Neural progenitor cell (in vitro differentiated cells): ENCODE data around the gene NPPC. TPM values are rescaled to one million over a fixed set of nuclear protein-coding genes. Genes with fewer than 3 reads are reported as not detected.

Experiments
- DNase-seq: peaks from one replicate; pipeline ENCODE4 v3.0.0-alpha.2; 2016; ENCODE audit warnings: low spot score
- H2AFZ ChIP-seq: fragments of 200-600 bp; sonication (generic); replicated peaks from 2 replicates; pipeline ENCODE4 v1.6.1; 2016; ENCODE audit warnings: antibody characterized with exemption
- H3F3A ChIP-seq: fragments of 200-600 bp; sonication (generic); 2 replicates; pipeline ENCODE4 v1.6.1; 2016; ENCODE audit warnings: antibody characterized with exemption, low read depth
- H3K27ac ChIP-seq: fragments of 200-600 bp; sonication (generic); 2 replicates; pipeline ENCODE4 v1.5.1; 2016; ENCODE audit warnings: mild to moderate bottlenecking
- H3K27me3 ChIP-seq: fragments of 200-600 bp; sonication (generic); 2 replicates; pipeline ENCODE4 v1.6.1; 2016; ENCODE audit warnings: mild to moderate bottlenecking, moderate library complexity
- H3K36me3 ChIP-seq: fragments of 200-600 bp; sonication (generic); 2 replicates; pipeline ENCODE4 v1.5.1; 2016
- H3K4me1 ChIP-seq: fragments of 200-600 bp; sonication (generic); 2 replicates; pipeline ENCODE4 v1.6.1; 2016; ENCODE audit warnings: mixed run types
- H3K4me2 ChIP-seq: fragments of 200-600 bp; sonication (generic); 2 replicates; pipeline ENCODE4 v1.6.1; 2016
- H3K4me3 ChIP-seq: fragments of 200-600 bp; sonication (generic); 2 replicates; pipeline ENCODE4 v1.5.1; 2016
- H3K79me2 ChIP-seq: fragments of 200-600 bp; sonication (generic); 2 replicates; pipeline ENCODE4 v1.6.1; 2016; ENCODE audit warnings: low read depth
- H3K9ac ChIP-seq: fragments of 200-600 bp; sonication (generic); 2 replicates; pipeline ENCODE4 v1.6.1; 2016
- H3K9me3 ChIP-seq: fragments of 200-600 bp; sonication (generic); 2 replicates; pipeline ENCODE4 v1.5.1; 2016; ENCODE audit warnings: low read depth
- H4K20me1 ChIP-seq: fragments of 200-600 bp; sonication (generic); 2 replicates; pipeline ENCODE4 v1.6.1; 2016; ENCODE audit warnings: low read depth
- H3K27ac Mint-ChIP-seq: 3 replicates; pipeline ENCODE4 v1.8.0; 2021; ENCODE audit warnings: mixed read lengths
- H3K27me3 Mint-ChIP-seq: 2 replicates; pipeline ENCODE4 v1.8.0; 2022; ENCODE audit warnings: low read depth, mild to moderate bottlenecking, inconsistent platforms, moderate library complexity, mixed read lengths; ENCODE audit not compliant: insufficient read depth
- H3K36me3 Mint-ChIP-seq: 3 replicates; pipeline ENCODE4 v1.8.0; 2021; ENCODE audit warnings: mixed read lengths
- H3K4me1 Mint-ChIP-seq: 3 replicates; pipeline ENCODE4 v1.8.0; 2021; ENCODE audit warnings: mixed read lengths
- H3K4me3 Mint-ChIP-seq: 3 replicates; pipeline ENCODE4 v1.8.0; 2021; ENCODE audit warnings: mild to moderate bottlenecking, moderate library complexity, mixed read lengths
- H3K9me3 Mint-ChIP-seq: 3 replicates; pipeline ENCODE4 v1.8.0; 2020; ENCODE audit warnings: mixed read lengths
- EZH2 ChIP-seq: fragments of 200-600 bp; sonication (generic); IDR thresholded peaks from 2 replicates; pipeline ENCODE4 v1.6.1; 2017; ENCODE audit warnings: antibody characterized with exemption, mild to moderate bottlenecking, moderate library complexity
- EZH2phosphoT487 ChIP-seq: fragments of 200-600 bp; sonication (generic); IDR thresholded peaks from 2 replicates; pipeline ENCODE4 v1.6.1; 2017; ENCODE audit warnings: antibody characterized with exemption
- total RNA-seq: library from RNA; depleted of rRNA; stranded (reverse); fragments of >200 nt; gene quantifications from 2 replicates; pipeline ENCODE4 v1.2.3, GENCODE V29; 2015; ENCODE audit warnings: low replicate concordance
- TF ChIP-seq, protein P1 (sequence below): fragments of 200-600 bp; sonication (generic); IDR thresholded peaks from 2 replicates; pipeline ENCODE4 v1.5.1; 2017; ENCODE audit warnings: antibody characterized with exemption, mild to moderate bottlenecking

NPPC gene
- total RNA-seq, 1 donor from 2014 or later: not detected

DNA sequence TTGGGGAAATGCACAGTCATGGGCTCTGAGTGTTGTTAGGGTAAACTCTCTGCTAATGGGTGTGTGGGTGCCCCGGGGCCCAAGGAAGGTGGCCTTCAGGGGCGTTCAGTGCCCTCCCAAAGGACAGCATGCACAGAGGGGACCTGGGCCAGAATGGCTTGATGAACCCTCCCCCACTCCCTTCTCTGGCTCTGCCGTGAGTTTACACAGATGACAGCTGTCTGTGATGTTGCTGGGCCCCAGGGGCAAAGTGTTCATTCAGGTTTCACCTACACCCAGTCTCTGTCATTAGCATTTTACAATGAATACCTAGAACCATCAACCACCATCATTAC is 3.2 kb downstream of the NPPC start:
- no peak for DNase-seq
- Histone ChIP-seq H3K27ac (no peak overlapping the region), H3K4me1 (peaks cover 7% of the 10 kb centered on the region), H3K4me3 (no peak overlapping the region), H3K4me2 (no peak overlapping the region), H3K9ac (no peak overlapping the region), H3F3A (peaks cover 5% of the 10 kb centered on the region), H3K9me3 (no peaks in the 10 kb centered on the region), H3K79me2 (no peaks in the 10 kb centered on the region), H3K27me3 (peaks cover 54% of the 10 kb centered on the region), H2AFZ (no peak overlapping the region), H4K20me1 (peaks cover 11% of the 10 kb centered on the region), H3K36me3 (no peaks in the 10 kb centered on the region)
- TF ChIP-seq, protein P1, sequence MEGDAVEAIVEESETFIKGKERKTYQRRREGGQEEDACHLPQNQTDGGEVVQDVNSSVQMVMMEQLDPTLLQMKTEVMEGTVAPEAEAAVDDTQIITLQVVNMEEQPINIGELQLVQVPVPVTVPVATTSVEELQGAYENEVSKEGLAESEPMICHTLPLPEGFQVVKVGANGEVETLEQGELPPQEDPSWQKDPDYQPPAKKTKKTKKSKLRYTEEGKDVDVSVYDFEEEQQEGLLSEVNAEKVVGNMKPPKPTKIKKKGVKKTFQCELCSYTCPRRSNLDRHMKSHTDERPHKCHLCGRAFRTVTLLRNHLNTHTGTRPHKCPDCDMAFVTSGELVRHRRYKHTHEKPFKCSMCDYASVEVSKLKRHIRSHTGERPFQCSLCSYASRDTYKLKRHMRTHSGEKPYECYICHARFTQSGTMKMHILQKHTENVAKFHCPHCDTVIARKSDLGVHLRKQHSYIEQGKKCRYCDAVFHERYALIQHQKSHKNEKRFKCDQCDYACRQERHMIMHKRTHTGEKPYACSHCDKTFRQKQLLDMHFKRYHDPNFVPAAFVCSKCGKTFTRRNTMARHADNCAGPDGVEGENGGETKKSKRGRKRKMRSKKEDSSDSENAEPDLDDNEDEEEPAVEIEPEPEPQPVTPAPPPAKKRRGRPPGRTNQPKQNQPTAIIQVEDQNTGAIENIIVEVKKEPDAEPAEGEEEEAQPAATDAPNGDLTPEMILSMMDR: no peak
- TF ChIP-seq EZH2 (no peak), EZH2phosphoT487 (no peak)
- no peaks in the 10 kb centered on the region for H3K36me3 Mint-ChIP-seq
- no peaks in the 10 kb centered on the region for H3K9me3 Mint-ChIP-seq
- H3K4me3 Mint-ChIP-seq: no peak overlapping the region
- peaks cover 16% of the 10 kb centered on the region for H3K4me1 Mint-ChIP-seq
- no peak overlapping the region for H3K27ac Mint-ChIP-seq
- H3K27me3 Mint-ChIP-seq: peaks cover 28% of the 10 kb centered on the region

- Mint-ChIP-seq H3K4me1 (peaks cover 20% of the 10 kb centered on the region), H3K36me3 (no peaks in the 10 kb centered on the region), H3K9me3 (no peaks in the 10 kb centered on the region), H3K27me3 (peaks cover 24% of the 10 kb centered on the region), H3K27ac (no peak overlapping the region), H3K4me3 (no peak overlapping the region)
- Histone ChIP-seq H3K79me2 (no peaks in the 10 kb centered on the region), H4K20me1 (peaks cover 6% of the 10 kb centered on the region), H3F3A (peaks cover 1% of the 10 kb centered on the region), H3K4me1 (peaks cover 7% of the 10 kb centered on the region), H2AFZ (no peak overlapping the region), H3K27ac (no peak overlapping the region), H3K9ac (no peak overlapping the region), H3K4me3 (no peak overlapping the region), H3K27me3 (peaks cover 49% of the 10 kb centered on the region), H3K4me2 (no peak overlapping the region), H3K9me3 (no peaks in the 10 kb centered on the region), H3K36me3 (no peaks in the 10 kb centered on the region)
- no peak for DNase-seq
- TF ChIP-seq EZH2: no peak
- TF ChIP-seq, protein P1: no peak
- no peak for TF ChIP-seq EZH2phosphoT487
Observed at GRCh38 chr2:231922311-231923009, 3.7 kb downstream of the NPPC start.

DNA sequence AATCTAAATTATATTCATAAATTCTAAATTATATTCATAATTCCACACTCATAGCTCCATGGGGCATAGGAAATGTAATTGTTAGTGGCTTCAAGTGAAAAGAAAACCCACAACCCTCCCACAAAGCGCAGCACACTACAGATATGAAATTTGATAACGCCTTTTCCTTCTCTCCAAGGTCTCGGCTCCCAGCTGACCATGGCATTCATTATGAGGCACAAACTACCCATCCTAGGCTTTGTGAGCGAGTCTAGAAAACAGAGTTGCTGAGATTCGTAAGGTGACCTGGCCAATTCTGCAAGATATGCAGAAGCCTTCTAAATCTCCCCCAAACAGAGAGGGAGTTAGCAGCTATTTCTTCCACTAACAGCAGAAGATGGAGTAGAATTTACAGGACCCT is 5.4 kb downstream of the NPPC start:
- Histone ChIP-seq H3K9me3 (no peaks in the 10 kb centered on the region), H3K4me3 (no peak overlapping the region), H3F3A (no peaks in the 10 kb centered on the region), H2AFZ (no peak overlapping the region), H3K36me3 (no peaks in the 10 kb centered on the region), H3K27me3 (peaks cover 32% of the 10 kb centered on the region), H3K27ac (no peak overlapping the region), H3K4me1 (peaks cover 4% of the 10 kb centered on the region), H3K4me2 (no peak overlapping the region), H4K20me1 (no peaks in the 10 kb centered on the region), H3K9ac (no peak overlapping the region), H3K79me2 (no peaks in the 10 kb centered on the region)
- TF ChIP-seq EZH2phosphoT487 (no peak), EZH2 (no peak)
- TF ChIP-seq, protein P1: no peak
- Mint-ChIP-seq H3K27ac (no peak overlapping the region), H3K9me3 (no peaks in the 10 kb centered on the region), H3K4me3 (no peak overlapping the region), H3K27me3 (peaks cover 15% of the 10 kb centered on the region), H3K36me3 (no peaks in the 10 kb centered on the region), H3K4me1 (peaks cover 17% of the 10 kb centered on the region)
- DNase-seq: no peak
